GM21737 (cell line): ENCODE measurements around the gene CYCS.

ENCODE experiments used
- ATAC-seq: cut with Tn5 transposase; IDR thresholded peaks from one replicate; pipeline ENCODE4 v1.9.1; 2021; ENCODE audit warnings: mild to moderate bottlenecking, moderate library complexity; ENCODE audit not compliant: unreplicated experiment

The CYCS gene

DNA sequence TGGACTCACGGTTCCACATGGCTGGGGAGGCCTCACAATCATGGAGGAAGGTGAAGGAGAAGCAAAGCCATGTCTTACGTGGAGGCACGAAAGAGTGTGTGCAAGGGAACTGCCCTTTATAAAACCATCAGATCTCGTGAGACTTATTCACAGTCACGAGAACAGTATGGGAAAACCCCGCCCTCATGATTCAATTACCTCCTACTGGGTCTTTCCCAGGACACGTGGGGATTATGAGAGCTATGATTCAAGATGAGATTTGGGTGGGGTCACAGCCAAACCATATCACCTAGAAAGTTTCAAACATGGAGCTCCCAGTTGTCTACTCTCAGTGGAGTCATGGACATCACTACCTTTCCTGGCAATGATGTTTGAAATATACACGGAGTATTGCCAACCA, 49.6 kb downstream of the CYCS start:
- no peak for ATAC-seq

DNA sequence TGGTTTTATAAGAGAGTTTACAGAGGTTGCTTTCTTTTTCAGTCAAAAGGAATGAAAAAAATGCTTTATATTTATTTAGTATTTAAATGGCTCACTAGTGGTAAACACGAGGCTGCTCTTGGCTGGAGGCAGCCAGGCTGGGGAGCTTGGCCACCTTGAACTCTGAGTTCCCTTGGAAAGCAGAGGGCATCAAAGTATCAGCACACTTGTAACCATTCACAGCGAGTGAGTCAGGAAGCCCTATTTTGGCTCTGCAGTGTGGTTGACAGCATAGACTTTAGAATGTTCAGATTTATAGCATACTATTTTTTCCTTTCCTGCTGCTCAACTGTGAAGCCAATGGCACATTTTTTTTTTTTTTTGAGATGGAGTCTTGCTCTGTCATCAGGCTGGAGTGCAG, 51.6 kb downstream of the CYCS start:
- no peak for ATAC-seq
